Caco-2 (cell line): ENCODE data around the gene SMTNL1. TPM values are rescaled to one million over a fixed set of nuclear protein-coding genes. Genes with fewer than 3 reads are reported as not detected.
A peak's percentile ranks its signal among the peaks of the same experiment; 100 is the strongest.

Experiments
- BruUV-seq: library from RNA; stranded (reverse); fragments of 400-500 nt; replicated peaks from 2 replicates; lab custom pipeline; 2021; lab: Mats Ljungman, UMichigan
- CTCF ChIA-PET: fragments of 300-600 bp; sonication (Branson Sonifier 250); formaldehyde crosslinking; loops from one replicate; lab custom pipeline; 2022; ENCODE audit warnings: antibody characterized with exemption; lab: Charles Lee
- POLR2A ChIA-PET: fragments of 300-600 bp; sonication (Branson Sonifier 250); formaldehyde crosslinking; loops from one replicate; lab custom pipeline; 2022; ENCODE audit warnings: antibody characterized with exemption; lab: Charles Lee
- DNase-seq, 2 experiments: peaks; one replicate each; pipeline versions ENCODE4 v3.0.0 to v3.0.0-alpha.2; 2020 to 2022
- H3K27me3 ChIP-seq: replicated peaks from 2 replicates; pipeline ENCODE4 v1.6.0; 2011; ENCODE audit warnings: low read length; ENCODE audit not compliant: control insufficient read depth, insufficient read depth
- H3K36me3 ChIP-seq: 2 replicates; pipeline ENCODE4 v1.5.1; 2011; ENCODE audit warnings: low read length; ENCODE audit not compliant: control insufficient read depth, insufficient read depth
- H3K4me1 ChIP-seq: fragments of 250-450 bp; sonication (Bioruptor Pico); 2 replicates; pipeline ENCODE4 v1.5.1; 2020; ENCODE audit warnings: mild to moderate bottlenecking
- H3K4me3 ChIP-seq: 2 replicates; pipeline ENCODE4 v1.5.1; 2011; ENCODE audit warnings: low read depth, mild to moderate bottlenecking, control low read depth, low read length
- H3K9me3 ChIP-seq: fragments of 250-450 bp; sonication (Bioruptor Pico); 2 replicates; pipeline ENCODE4 v1.5.1; 2020; ENCODE audit warnings: mild to moderate bottlenecking, moderate library complexity
- H3K27ac Mint-ChIP-seq: one replicate; pipeline ENCODE4 v1.8.0; 2022; ENCODE audit warnings: mixed read lengths; ENCODE audit not compliant: unreplicated experiment
- H3K27me3 Mint-ChIP-seq: one replicate; pipeline ENCODE4 v1.8.0; 2022; ENCODE audit warnings: mixed read lengths; ENCODE audit not compliant: insufficient read depth, unreplicated experiment
- H3K36me3 Mint-ChIP-seq: one replicate; pipeline ENCODE4 v1.8.0; 2022; ENCODE audit warnings: mild to moderate bottlenecking, mixed read lengths; ENCODE audit not compliant: insufficient read depth, unreplicated experiment
- H3K4me1 Mint-ChIP-seq: one replicate; pipeline ENCODE4 v1.8.0; 2022; ENCODE audit warnings: low read depth, mixed read lengths; ENCODE audit not compliant: unreplicated experiment
- H3K4me3 Mint-ChIP-seq: one replicate; pipeline ENCODE4 v1.8.0; 2022; ENCODE audit warnings: mild to moderate bottlenecking, moderate library complexity, mixed read lengths; ENCODE audit not compliant: unreplicated experiment
- H3K9me3 Mint-ChIP-seq: one replicate; pipeline ENCODE4 v1.8.0; 2022; ENCODE audit warnings: mixed read lengths; ENCODE audit not compliant: unreplicated experiment
- intact Hi-C: fragments of 100-400 bp; cut with micrococcal nuclease; formaldehyde crosslinking; loops from one replicate; pipeline ENCODE4 v1.10.0; 2022; ENCODE audit not compliant: unreplicated experiment
- total RNA-seq: library from RNA; stranded (reverse); gene quantifications from 2 replicates; pipeline ENCODE4 v1.2.3, GENCODE V29; 2022
- TF ChIP-seq, protein P1 (sequence below), 2 experiments: fragments of 200-600 bp in 1 of 2; IDR thresholded peaks; 1 replicate in 1 of 2; 2 replicates in 1 of 2; pipeline versions ENCODE4 v1.5.1 to v1.8.0; 2011 to 2022; ENCODE audit warnings: antibody characterized with exemption in 1 of 2, control low read depth in 1 of 2, inconsistent platforms in 1 of 2, low read depth in 1 of 2, low read length in 1 of 2, mild to moderate bottlenecking in 1 of 2, moderate library complexity in 1 of 2; ENCODE audit not compliant: insufficient read depth in 1 of 2, severe bottlenecking in 1 of 2, unreplicated experiment in 1 of 2

The SMTNL1 gene
- total RNA-seq, 1 experiment from 2014 or later: 0.18 TPM

DNA sequence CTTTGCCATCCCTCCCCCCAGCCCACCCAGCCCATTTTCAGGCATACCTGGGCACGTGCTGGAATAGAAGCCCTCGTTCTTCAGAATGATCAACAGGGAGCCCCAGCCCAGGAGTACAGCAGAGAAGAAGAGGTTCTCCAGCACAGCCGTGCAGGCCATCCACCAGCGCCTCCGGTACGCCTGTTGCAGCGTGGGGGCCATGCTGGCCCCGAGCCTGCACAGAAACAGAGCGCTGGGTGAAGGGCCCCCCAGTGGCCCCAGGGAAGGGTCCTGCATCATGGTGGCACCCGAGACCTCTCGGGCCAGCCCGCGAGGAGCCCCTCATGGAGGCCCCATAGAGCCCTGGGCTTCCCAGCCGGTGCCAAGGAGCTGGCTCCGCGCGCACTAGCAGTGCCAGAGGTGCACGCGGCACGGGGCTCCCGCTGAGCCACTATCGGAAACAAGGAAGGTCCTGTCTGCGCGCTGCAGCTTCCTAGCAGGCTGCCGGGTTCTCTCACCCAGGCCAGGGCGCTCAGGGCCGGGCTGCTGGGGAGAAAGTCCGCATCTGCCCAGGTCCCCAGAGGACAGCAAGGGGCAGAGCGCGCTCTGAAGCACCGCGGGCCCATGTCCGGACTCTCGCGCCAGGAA lies 23.4 kb upstream of the SMTNL1 start:
- TF ChIP-seq, protein P1, sequence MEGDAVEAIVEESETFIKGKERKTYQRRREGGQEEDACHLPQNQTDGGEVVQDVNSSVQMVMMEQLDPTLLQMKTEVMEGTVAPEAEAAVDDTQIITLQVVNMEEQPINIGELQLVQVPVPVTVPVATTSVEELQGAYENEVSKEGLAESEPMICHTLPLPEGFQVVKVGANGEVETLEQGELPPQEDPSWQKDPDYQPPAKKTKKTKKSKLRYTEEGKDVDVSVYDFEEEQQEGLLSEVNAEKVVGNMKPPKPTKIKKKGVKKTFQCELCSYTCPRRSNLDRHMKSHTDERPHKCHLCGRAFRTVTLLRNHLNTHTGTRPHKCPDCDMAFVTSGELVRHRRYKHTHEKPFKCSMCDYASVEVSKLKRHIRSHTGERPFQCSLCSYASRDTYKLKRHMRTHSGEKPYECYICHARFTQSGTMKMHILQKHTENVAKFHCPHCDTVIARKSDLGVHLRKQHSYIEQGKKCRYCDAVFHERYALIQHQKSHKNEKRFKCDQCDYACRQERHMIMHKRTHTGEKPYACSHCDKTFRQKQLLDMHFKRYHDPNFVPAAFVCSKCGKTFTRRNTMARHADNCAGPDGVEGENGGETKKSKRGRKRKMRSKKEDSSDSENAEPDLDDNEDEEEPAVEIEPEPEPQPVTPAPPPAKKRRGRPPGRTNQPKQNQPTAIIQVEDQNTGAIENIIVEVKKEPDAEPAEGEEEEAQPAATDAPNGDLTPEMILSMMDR (IDR thresholded peaks at IDR 0.05; ENCODE audit: insufficient read depth in 1 of 2, low read depth in 1 of 2, low read length in 1 of 2, severe bottlenecking in 1 of 2, unreplicated experiment in 1 of 2): no peak
- no peaks in the 10 kb centered on the region for H3K27me3 Mint-ChIP-seq
- POLR2A ChIA-PET: interaction anchor here (0.8 to 1.6 kb wide), 2 partner anchors 11 to 16 kb away, joined by 3 to 5 read pairs; no protein-coding TSS in a partner anchor
- BruUV-seq: no TSS peak
- H3K4me1 Mint-ChIP-seq: no peaks in the 10 kb centered on the region
- Histone ChIP-seq H3K4me1 (peaks cover 8% of the 10 kb centered on the region), H3K4me3 (peak overlapping the region; percentile 79), H3K36me3 (no peaks in the 10 kb centered on the region), H3K27me3 (no peaks in the 10 kb centered on the region), H3K9me3 (no peaks in the 10 kb centered on the region)
- peak overlapping the region; percentile 91 for H3K4me3 Mint-ChIP-seq
- no peaks in the 10 kb centered on the region for H3K9me3 Mint-ChIP-seq
- CTCF ChIA-PET: interaction anchor here (0.8 to 4.7 kb wide), 4 partner anchors 12 to 37 kb away, joined by 3 to 34 read pairs (median 10); no protein-coding TSS in a partner anchor
- H3K27ac Mint-ChIP-seq: peak overlapping the region; percentile 25
- peak in 1 of 2 experiments; percentile 37 for DNase-seq
- intact Hi-C loops: no loop called here
- H3K36me3 Mint-ChIP-seq: peaks cover 5% of the 10 kb centered on the region

DNA sequence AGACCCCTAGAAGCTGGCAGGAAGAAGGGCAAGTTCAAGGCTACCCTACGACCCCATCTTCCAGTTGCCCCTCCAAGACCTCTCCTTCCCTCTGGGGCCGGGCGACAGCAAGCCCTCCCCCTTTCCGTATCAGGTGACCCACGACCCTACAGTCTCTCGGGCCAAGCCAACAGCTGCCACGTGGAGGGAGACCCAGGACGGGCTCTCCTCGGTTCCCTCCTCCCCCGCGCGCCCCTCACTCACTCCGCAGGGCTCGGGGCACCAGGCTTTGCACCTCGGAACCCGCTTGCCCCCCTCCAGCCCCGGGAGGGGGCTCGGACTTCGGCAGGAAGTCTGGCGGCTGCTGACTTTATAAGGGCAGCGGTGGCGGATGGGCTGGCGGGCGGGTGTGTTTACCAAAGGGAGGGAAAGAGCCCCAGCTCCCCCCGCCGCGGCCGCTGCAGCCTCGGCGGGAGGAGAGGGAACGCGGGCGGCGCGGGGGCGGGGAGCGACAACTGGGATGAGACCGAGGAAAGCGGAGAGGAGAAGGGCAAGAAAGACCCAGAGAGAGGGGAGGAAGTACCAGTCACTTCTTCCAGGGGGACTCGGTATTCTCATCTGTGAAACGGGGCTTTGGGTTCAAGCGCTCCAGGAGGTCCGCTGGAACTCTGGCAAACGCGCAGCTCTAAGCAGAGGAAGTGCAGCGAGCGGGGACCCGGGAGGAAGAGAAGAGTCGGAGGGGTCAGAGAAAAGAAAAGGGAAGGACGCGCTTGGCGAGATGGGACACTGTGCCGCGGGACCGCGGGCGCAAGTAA lies 22.7 kb upstream of the SMTNL1 start:
- CTCF ChIA-PET: interaction anchor here (0.6 to 4.7 kb wide), 6 partner anchors 12 to 324 kb away, joined by 3 to 34 read pairs (median 8); no protein-coding TSS in a partner anchor
- peak overlapping the region; percentile 79 for H3K4me3 ChIP-seq
- peaks cover 8% of the 10 kb centered on the region for H3K4me1 ChIP-seq
- no peaks in the 10 kb centered on the region for H3K9me3 Mint-ChIP-seq
- no peaks in the 10 kb centered on the region for H3K9me3 ChIP-seq
- H3K36me3 ChIP-seq: no peaks in the 10 kb centered on the region
- H3K27ac Mint-ChIP-seq: peak overlapping the region; percentile 25
- TF ChIP-seq, protein P1 (IDR thresholded peaks at IDR 0.05; ENCODE audit: insufficient read depth in 1 of 2, low read depth in 1 of 2, low read length in 1 of 2, severe bottlenecking in 1 of 2, unreplicated experiment in 1 of 2): no peak
- POLR2A ChIA-PET: interaction anchor here (0.8 to 1.6 kb wide), 3 partner anchors 12 to 21 kb away, joined by 3 to 7 read pairs (median 5); no protein-coding TSS in a partner anchor
- peaks cover 5% of the 10 kb centered on the region for H3K36me3 Mint-ChIP-seq
- H3K4me3 Mint-ChIP-seq: peak overlapping the region; percentile 91
- intact Hi-C loops: loop anchor here (1.0 kb wide), 3 partner anchors 11 to 21 kb away; no protein-coding TSS in a partner anchor
- H3K27me3 ChIP-seq: no peaks in the 10 kb centered on the region
- H3K27me3 Mint-ChIP-seq: no peaks in the 10 kb centered on the region
- BruUV-seq: no TSS peak
- DNase-seq: peak; percentile 54 to 60
- no peaks in the 10 kb centered on the region for H3K4me1 Mint-ChIP-seq
